Ishikawa (cell line): ENCODE measurements around the gene CNTNAP5.

ENCODE experiments used
- CEBPB ChIP-seq: IDR thresholded peaks from 2 replicates; pipeline ENCODE4 v1.6.1; 2012
- CREB1 ChIP-seq: IDR thresholded peaks from 2 replicates; pipeline ENCODE4 v1.6.1; 2012; ENCODE audit warnings: low read depth
- EGR1 ChIP-seq: IDR thresholded peaks from 2 replicates; pipeline ENCODE4 v1.6.1; 2012
- EP300 ChIP-seq: IDR thresholded peaks from 2 replicates; pipeline ENCODE4 v1.6.1; 2012; ENCODE audit warnings: borderline replicate concordance
- MAX ChIP-seq: IDR thresholded peaks from 2 replicates; pipeline ENCODE4 v1.6.1; 2012
- NFIC ChIP-seq: IDR thresholded peaks from 2 replicates; pipeline ENCODE4 v1.6.1; 2012
- RAD21 ChIP-seq: IDR thresholded peaks from 2 replicates; pipeline ENCODE4 v1.6.1; 2012; ENCODE audit warnings: low read depth
- REST ChIP-seq: IDR thresholded peaks from 2 replicates; pipeline ENCODE4 v1.6.1; 2012; ENCODE audit warnings: low read depth, mild to moderate bottlenecking
- TAF1 ChIP-seq: IDR thresholded peaks from 2 replicates; pipeline ENCODE4 v1.6.1; 2012; ENCODE audit warnings: low read depth, mild to moderate bottlenecking
- TCF12 ChIP-seq: IDR thresholded peaks from 2 replicates; pipeline ENCODE4 v1.6.1; 2012; ENCODE audit warnings: low read depth
- YY1 ChIP-seq: IDR thresholded peaks from 2 replicates; pipeline ENCODE4 v1.6.1; 2012; ENCODE audit warnings: low read depth
- ZBTB7A ChIP-seq: IDR thresholded peaks from 2 replicates; pipeline ENCODE4 v1.6.1; 2012; ENCODE audit warnings: low read depth

GRCh38 chr2:124520953-124521352, 495.9 kb downstream of the CNTNAP5 start:
- TF ChIP-seq CEBPB (no peak), TCF12 (no peak), MAX (no peak), EGR1 (no peak), REST (no peak), EP300 (no peak), TAF1 (no peak), RAD21 (no peak), YY1 (no peak), NFIC (no peak), CREB1 (no peak), ZBTB7A (no peak)
